Measurements from ENCODE around the gene RAD52. TPM values are rescaled to one million over a fixed set of nuclear protein-coding genes. Genes with fewer than 3 reads are reported as not detected.

Gene RAD52
- total RNA-seq, 6 donors from 2014 or later = 8.2 to 59.7 (median 14.9) TPM

- H3K4me3 ChIP-seq = no peak overlapping the region
- no peak for TF ChIP-seq CTCF (IDR thresholded peaks at IDR 0.05)
- peaks cover 18 to 92% (median 53%) of the 10 kb centered on the region in 4 donors for H3K36me3 ChIP-seq
- H3K4me1 ChIP-seq = peaks cover 7 to 29% (median 16%) of the 10 kb centered on the region in 4 donors
- WGBS, 2 donors = 80 to 86% methylated on average over 7 of the region's 7 CpGs
- H3K27ac ChIP-seq = no peak overlapping the region
- H3K9me3 ChIP-seq = no peaks in the 10 kb centered on the region
- DNase-seq (no peak), ATAC-seq (ENCODE audit: low FRiP score in 2 of 2) (no peak)
- H3K27me3 ChIP-seq = no peaks in the 10 kb centered on the region
Observed at GRCh38 chr12:912466-913235, 36.8 kb downstream of the RAD52 start.

GRCh38 chr12:911191-911826, 38.2 kb downstream of the RAD52 start:
- Histone ChIP-seq H3K27ac (peak overlapping the region in 2 of 4 donors; percentile 23 to 30), H3K9me3 (no peaks in the 10 kb centered on the region), H3K27me3 (no peaks in the 10 kb centered on the region), H3K4me3 (no peak overlapping the region), H3K36me3 (peaks cover 22 to 94% (median 49%) of the 10 kb centered on the region in 4 donors), H3K4me1 (peaks cover 7 to 29% (median 16%) of the 10 kb centered on the region in 4 donors)
- WGBS, 2 donors = 48 to 59% methylated on average over 10 of the region's 10 CpGs
- ATAC-seq (ENCODE audit: low FRiP score in 2 of 2) = peak in 1 of 2 donors; percentile 43
- TF ChIP-seq CTCF (IDR thresholded peaks at IDR 0.05) (no peak), EP300 (IDR thresholded peaks at IDR 0.05) (no peak), POLR2AphosphoS5 (IDR thresholded peaks at IDR 0.05) (no peak), POLR2A (IDR thresholded peaks at IDR 0.05) (no peak)
- DNase-seq = peak in 1 of 2 donors; percentile 26

DNA sequence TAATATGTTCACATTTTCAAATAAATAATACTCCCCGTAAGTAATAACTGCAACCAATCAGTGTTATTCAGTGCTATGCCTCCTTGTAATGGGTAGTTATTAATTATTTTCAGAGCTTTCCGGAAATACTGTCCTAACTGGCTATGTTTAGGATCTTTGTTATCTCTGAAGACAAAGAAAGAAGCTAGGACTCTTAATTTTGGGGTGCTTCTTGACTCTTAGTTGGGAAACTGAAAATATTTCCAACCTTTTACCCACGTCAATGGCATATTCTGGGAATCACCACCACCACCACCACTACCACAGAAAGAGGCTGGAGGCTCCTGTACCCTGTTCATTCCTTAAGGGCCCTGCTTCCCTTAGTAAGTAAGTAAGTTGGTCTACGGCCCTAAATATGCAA, 39.1 kb downstream of the RAD52 start:
- WGBS, 2 donors = 66 to 69% methylated on average over 4 of the region's 4 CpGs
- peaks cover 28 to 96% (median 54%) of the 10 kb centered on the region in 4 donors for H3K36me3 ChIP-seq

GRCh38 chr12:909861-910260, 39.6 kb downstream of the RAD52 start:
- DNase-seq (no peak), ATAC-seq (ENCODE audit: low FRiP score in 2 of 2) (no peak)
- Histone ChIP-seq H3K9me3 (no peaks in the 10 kb centered on the region), H3K4me1 (peaks cover 7 to 24% (median 14%) of the 10 kb centered on the region in 4 donors), H3K27me3 (no peaks in the 10 kb centered on the region), H3K4me3 (no peak overlapping the region), H3K36me3 (peaks cover 28 to 96% (median 56%) of the 10 kb centered on the region in 4 donors), H3K27ac (no peak overlapping the region)
- 72 to 73% methylated on average over 3 of the region's 3 CpGs for WGBS, 2 donors
- TF ChIP-seq POLR2A (IDR thresholded peaks at IDR 0.05) (no peak), EP300 (IDR thresholded peaks at IDR 0.05) (no peak), CTCF (IDR thresholded peaks at IDR 0.05) (no peak), POLR2AphosphoS5 (IDR thresholded peaks at IDR 0.05) (no peak)

More for the DNA sequence above, 39.1 kb downstream of the RAD52 start:
- no peaks in the 10 kb centered on the region for H3K9me3 ChIP-seq
- no peaks in the 10 kb centered on the region for H3K27me3 ChIP-seq
- TF ChIP-seq POLR2AphosphoS5 (IDR thresholded peaks at IDR 0.05) (no peak), POLR2A (IDR thresholded peaks at IDR 0.05) (no peak), CTCF (IDR thresholded peaks at IDR 0.05) (no peak)
- H3K27ac ChIP-seq = peak overlapping the region in 2 of 4 donors; percentile 5 to 30
- DNase-seq (no peak), ATAC-seq (ENCODE audit: low FRiP score in 2 of 2) (no peak)
- peaks cover 7 to 29% (median 16%) of the 10 kb centered on the region in 4 donors for H3K4me1 ChIP-seq
- no peak overlapping the region for H3K4me3 ChIP-seq
